Colonic mucosa (tissue), 4 donors: ENCODE data around the gene MITF. TPM values are rescaled to one million over a fixed set of nuclear protein-coding genes. Genes with fewer than 3 reads are reported as not detected.

Source experiments
- DNase-seq: peaks from one replicate; pipeline ENCODE4 v3.0.0-alpha.2; 2020
- H3K27ac ChIP-seq: fragments of 200-600 bp; one replicate; pipeline ENCODE4 v1.8.0; 2021
- H3K27me3 ChIP-seq: fragments of 200-600 bp; one replicate; pipeline ENCODE4 v1.8.0; 2021
- H3K36me3 ChIP-seq: fragments of 200-600 bp; one replicate; pipeline ENCODE4 v1.8.0; 2021
- H3K4me1 ChIP-seq: fragments of 200-600 bp; one replicate; pipeline ENCODE4 v1.8.0; 2021; ENCODE audit warnings: mild to moderate bottlenecking
- H3K4me3 ChIP-seq: fragments of 200-600 bp; one replicate; pipeline ENCODE4 v1.8.0; 2021
- H3K9ac ChIP-seq, 2 donors: one replicate each; pipeline ENCODE4 v1.7.0; 2013; ENCODE audit warnings: control low read depth in 2 of 2, low read depth in 2 of 2, low read length in 2 of 2
- H3K9me3 ChIP-seq: fragments of 200-600 bp; one replicate; pipeline ENCODE4 v1.8.0; 2021
- intact Hi-C: fragments of 100-400 bp; cut with DNase I; formaldehyde crosslinking; loops from one replicate; pipeline ENCODE4 v1.14.1; 2022
- total RNA-seq, 2 donors: library from RNA; stranded (reverse); fragmentation: NEBNext Ultra II Directional in 1 of 2; extraction: Animal tissue kit (Norgen Biotek cat#: 25700) in 1 of 2; gene quantifications; one replicate each; pipeline ENCODE4 v1.2.1, GENCODE V29; 2021
- TF ChIP-seq, protein P1 (sequence below): fragments of 200-600 bp; IDR thresholded peaks from one replicate; pipeline ENCODE4 v1.8.0; 2022; ENCODE audit warnings: antibody characterized with exemption, mild to moderate bottlenecking
- donor health status: healthy.
- donor health status: DM: no; HTN: no; CAD: no.
- donor health status: DM: no; HTN: no; CAD: no.

The MITF gene
- total RNA-seq, 2 donors from 2014 or later, result 2.9 to 5.8 TPM

DNA sequence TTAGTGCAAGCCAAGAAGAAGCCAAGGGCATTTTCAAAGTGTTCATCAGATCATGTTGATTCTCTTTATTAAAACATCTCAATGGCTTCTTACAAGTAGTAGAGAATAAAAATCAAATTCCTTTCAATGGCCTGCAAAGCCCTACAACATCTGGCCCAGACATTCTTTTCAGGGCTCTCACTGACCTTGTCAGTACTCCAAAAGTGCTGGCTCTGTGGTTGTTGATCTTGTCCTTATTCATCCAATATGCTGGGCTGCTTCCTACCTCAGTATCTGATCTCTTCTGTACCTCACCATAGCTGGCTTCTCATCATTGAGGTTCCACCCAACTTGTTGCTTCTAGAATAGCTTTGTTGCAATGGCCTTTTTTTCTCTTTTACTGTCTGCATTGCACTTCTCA, 186.2 kb downstream of the MITF start:
- Histone ChIP-seq H3K27me3 (no peaks in the 10 kb centered on the region), H3K9ac (no peak overlapping the region), H3K27ac (no peak overlapping the region), H3K36me3 (no peaks in the 10 kb centered on the region), H3K4me3 (no peak overlapping the region), H3K4me1 (no peaks in the 10 kb centered on the region), H3K9me3 (no peaks in the 10 kb centered on the region)
- TF ChIP-seq, protein P1, sequence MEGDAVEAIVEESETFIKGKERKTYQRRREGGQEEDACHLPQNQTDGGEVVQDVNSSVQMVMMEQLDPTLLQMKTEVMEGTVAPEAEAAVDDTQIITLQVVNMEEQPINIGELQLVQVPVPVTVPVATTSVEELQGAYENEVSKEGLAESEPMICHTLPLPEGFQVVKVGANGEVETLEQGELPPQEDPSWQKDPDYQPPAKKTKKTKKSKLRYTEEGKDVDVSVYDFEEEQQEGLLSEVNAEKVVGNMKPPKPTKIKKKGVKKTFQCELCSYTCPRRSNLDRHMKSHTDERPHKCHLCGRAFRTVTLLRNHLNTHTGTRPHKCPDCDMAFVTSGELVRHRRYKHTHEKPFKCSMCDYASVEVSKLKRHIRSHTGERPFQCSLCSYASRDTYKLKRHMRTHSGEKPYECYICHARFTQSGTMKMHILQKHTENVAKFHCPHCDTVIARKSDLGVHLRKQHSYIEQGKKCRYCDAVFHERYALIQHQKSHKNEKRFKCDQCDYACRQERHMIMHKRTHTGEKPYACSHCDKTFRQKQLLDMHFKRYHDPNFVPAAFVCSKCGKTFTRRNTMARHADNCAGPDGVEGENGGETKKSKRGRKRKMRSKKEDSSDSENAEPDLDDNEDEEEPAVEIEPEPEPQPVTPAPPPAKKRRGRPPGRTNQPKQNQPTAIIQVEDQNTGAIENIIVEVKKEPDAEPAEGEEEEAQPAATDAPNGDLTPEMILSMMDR, result no peak
- intact Hi-C loops, result no loop called here
- no peak for DNase-seq

DNA sequence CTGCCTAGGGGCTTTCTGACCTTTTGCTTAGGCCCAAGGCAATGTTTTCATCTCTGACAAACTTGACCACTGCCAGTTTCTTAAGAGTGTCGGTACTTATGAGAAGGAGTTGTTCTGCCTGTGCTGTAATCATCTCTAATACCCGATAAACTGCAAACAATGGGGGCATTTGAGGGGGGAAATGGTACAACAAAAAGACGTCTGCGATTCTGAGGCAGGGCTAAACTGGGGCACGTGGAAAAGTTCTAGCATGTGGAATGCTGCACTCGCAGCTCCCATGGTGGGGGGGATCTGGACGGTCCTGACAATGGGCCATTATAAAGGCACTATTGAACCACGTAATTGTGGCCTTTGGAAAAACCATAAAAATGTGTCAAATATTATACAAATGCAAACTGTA, 187.1 kb downstream of the MITF start:
- no peaks in the 10 kb centered on the region for H3K27me3 ChIP-seq
- H3K9ac ChIP-seq, result no peak overlapping the region
- no peak overlapping the region for H3K27ac ChIP-seq
- TF ChIP-seq, protein P1, result no peak
- H3K4me3 ChIP-seq, result no peak overlapping the region
- intact Hi-C loops, result no loop called here
- no peaks in the 10 kb centered on the region for H3K4me1 ChIP-seq
- H3K36me3 ChIP-seq, result no peaks in the 10 kb centered on the region
- no peak for DNase-seq
- H3K9me3 ChIP-seq, result no peaks in the 10 kb centered on the region

DNA sequence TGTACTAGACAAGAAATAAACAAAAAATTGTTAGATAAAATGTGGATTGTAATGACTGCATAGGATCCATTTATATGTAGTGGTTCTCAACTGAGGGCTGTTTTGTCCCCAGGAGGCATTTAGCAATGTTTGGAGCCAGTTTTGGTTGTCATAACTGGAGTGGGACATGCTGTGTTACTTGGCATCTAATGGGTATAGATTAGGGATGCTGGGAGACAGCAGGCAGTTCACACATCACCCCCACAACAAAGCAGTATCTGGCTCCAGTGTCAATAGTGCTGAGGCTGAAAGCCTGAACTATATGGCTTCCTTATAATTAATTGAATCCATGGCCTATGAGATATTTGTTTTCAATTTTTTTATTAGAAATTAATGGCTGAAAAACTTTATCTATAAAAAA, 188.3 kb downstream of the MITF start:
- DNase-seq, result no peak
- H3K9me3 ChIP-seq, result no peaks in the 10 kb centered on the region
- intact Hi-C loops, result no loop called here
- H3K27me3 ChIP-seq, result no peaks in the 10 kb centered on the region
- H3K36me3 ChIP-seq, result no peaks in the 10 kb centered on the region
- H3K4me3 ChIP-seq, result no peak overlapping the region
- no peak overlapping the region for H3K9ac ChIP-seq
- no peak overlapping the region for H3K27ac ChIP-seq
- no peaks in the 10 kb centered on the region for H3K4me1 ChIP-seq
- TF ChIP-seq, protein P1, result no peak

DNA sequence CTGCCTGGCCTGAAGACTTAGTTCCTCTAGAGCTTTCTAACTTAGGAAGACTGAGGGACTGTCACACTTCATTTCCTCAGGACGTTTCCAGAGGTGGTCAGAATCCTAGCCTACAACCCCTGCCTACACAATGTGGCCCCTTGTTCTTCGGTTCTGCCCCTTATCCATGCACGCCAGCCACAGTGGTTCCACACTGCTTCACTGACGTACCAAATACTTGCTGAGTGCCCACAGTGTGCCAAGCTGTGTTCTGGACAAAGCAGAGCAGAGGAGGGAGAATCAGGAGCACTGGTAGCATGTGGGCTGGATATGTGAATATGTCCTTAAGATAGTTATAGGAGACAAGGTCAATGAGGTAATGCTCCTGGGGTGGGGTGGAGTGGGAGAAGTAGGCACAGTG, 189.8 kb downstream of the MITF start:
- Histone ChIP-seq H3K9ac (no peak overlapping the region), H3K9me3 (no peaks in the 10 kb centered on the region), H3K4me3 (no peak overlapping the region), H3K27me3 (no peaks in the 10 kb centered on the region), H3K27ac (no peak overlapping the region), H3K36me3 (no peaks in the 10 kb centered on the region), H3K4me1 (no peaks in the 10 kb centered on the region)
- DNase-seq, result no peak
- intact Hi-C loops, result no loop called here
- TF ChIP-seq, protein P1, result no peak

DNA sequence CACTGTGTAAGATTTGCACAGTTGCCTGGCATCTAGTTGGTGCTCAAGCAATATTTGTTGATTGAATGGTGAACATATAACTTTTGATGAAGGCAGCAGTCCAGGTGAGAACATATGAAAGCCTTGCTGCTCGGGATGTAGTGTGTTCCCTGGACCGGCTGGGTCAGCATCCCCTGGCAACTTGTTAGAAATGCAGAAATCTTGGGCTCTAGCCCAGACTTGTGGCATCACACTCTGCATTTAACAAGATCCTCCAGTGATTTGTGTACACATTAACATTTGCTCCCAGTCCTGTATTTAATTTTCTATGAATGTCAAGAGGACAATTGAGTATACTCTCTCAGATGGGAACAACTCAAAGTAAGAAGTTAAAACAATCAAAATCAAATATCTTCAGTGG, 191.3 kb downstream of the MITF start:
- Histone ChIP-seq H3K9me3 (no peaks in the 10 kb centered on the region), H3K27ac (no peak overlapping the region), H3K4me3 (no peak overlapping the region), H3K9ac (no peak overlapping the region), H3K36me3 (no peaks in the 10 kb centered on the region), H3K27me3 (no peaks in the 10 kb centered on the region), H3K4me1 (no peaks in the 10 kb centered on the region)
- TF ChIP-seq, protein P1, result no peak
- intact Hi-C loops, result no loop called here
- DNase-seq, result no peak

DNA sequence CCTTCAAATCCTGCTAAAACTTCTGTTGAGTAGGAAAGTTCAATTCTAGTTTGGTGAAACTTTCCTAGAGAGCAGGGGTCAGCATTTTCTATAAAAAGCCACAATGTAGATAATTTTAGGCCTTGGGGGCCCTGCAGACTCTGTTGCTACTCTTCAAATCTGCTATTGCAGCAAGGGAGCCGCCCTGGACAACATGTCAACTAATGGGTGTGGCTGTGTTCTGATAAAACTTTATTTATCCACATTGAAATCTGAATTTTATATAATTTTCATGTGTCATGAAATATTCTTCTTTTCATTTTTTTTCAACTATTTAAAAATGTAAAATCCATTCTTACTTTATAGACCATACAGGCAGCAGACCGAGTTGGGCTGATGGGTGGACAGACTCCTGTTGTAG, 192.8 kb downstream of the MITF start:
- no peaks in the 10 kb centered on the region for H3K4me1 ChIP-seq
- H3K27me3 ChIP-seq, result no peaks in the 10 kb centered on the region
- DNase-seq, result no peak
- H3K9ac ChIP-seq, result no peak overlapping the region
- H3K27ac ChIP-seq, result no peak overlapping the region
- TF ChIP-seq, protein P1, result no peak
- H3K9me3 ChIP-seq, result no peaks in the 10 kb centered on the region
- H3K36me3 ChIP-seq, result no peaks in the 10 kb centered on the region
- intact Hi-C loops, result no loop called here
- H3K4me3 ChIP-seq, result no peak overlapping the region
